ENCODE measurements around the gene GPR65.

GPR65 gene

GRCh38 chr14:87994974-87995373 is 10.0 kb upstream of the GPR65 start:
- Mint-ChIP-seq H3K27me3 (no peaks in the 10 kb centered on the region), H3K27ac (peak overlapping the region; percentile 77), H3K4me1 (peaks cover 65% of the 10 kb centered on the region), H3K36me3 (peaks cover 4% of the 10 kb centered on the region), H3K4me3 (no peak overlapping the region), H3K9me3 (no peaks in the 10 kb centered on the region)
- no peak for DNase-seq
- CTCF ChIA-PET = interaction anchor here (0.9 to 2.1 kb wide), 4 partner anchors 12 to 174 kb away, joined by 3 to 8 read pairs (median 4); no protein-coding TSS in a partner anchor

- CTCF ChIA-PET = interaction anchor here (0.9 to 2.1 kb wide), 3 partner anchors 13 to 173 kb away, joined by 4 to 8 read pairs (median 5); no protein-coding TSS in a partner anchor
- no peaks in the 10 kb centered on the region for H3K27me3 Mint-ChIP-seq
- peaks cover 63% of the 10 kb centered on the region for H3K4me1 Mint-ChIP-seq
- no peak overlapping the region for H3K27ac Mint-ChIP-seq
- DNase-seq = no peak
- H3K4me3 Mint-ChIP-seq = no peak overlapping the region
- H3K36me3 Mint-ChIP-seq = peaks cover 6% of the 10 kb centered on the region
- H3K9me3 Mint-ChIP-seq = no peaks in the 10 kb centered on the region
Observed at GRCh38 chr14:87995500-87996290, 9.2 kb upstream of the GPR65 start.

GRCh38 chr14:87996291-87996592 is 8.7 kb upstream of the GPR65 start:
- Mint-ChIP-seq H3K27me3 (no peaks in the 10 kb centered on the region), H3K9me3 (no peaks in the 10 kb centered on the region), H3K27ac (no peak overlapping the region), H3K4me1 (peaks cover 65% of the 10 kb centered on the region), H3K4me3 (no peak overlapping the region), H3K36me3 (peaks cover 8% of the 10 kb centered on the region)
- CTCF ChIA-PET = interaction anchor here (1.8 to 2.1 kb wide), 2 partner anchors 18 to 172 kb away, joined by 5 to 8 read pairs; no protein-coding TSS in a partner anchor
- DNase-seq = no peak

GRCh38 chr14:87998482-87998881 is 6.5 kb upstream of the GPR65 start:
- no peaks in the 10 kb centered on the region for H3K27me3 Mint-ChIP-seq
- peaks cover 66% of the 10 kb centered on the region for H3K4me1 Mint-ChIP-seq
- H3K27ac Mint-ChIP-seq = no peak overlapping the region
- H3K9me3 Mint-ChIP-seq = peaks cover 2% of the 10 kb centered on the region
- CTCF ChIA-PET = no interaction called here
- H3K36me3 Mint-ChIP-seq = peaks cover 14% of the 10 kb centered on the region
- no peak for DNase-seq
- no peak overlapping the region for H3K4me3 Mint-ChIP-seq

GRCh38 chr14:87999277-87999676 is 5.7 kb upstream of the GPR65 start:
- CTCF ChIA-PET = no interaction called here
- no peaks in the 10 kb centered on the region for H3K27me3 Mint-ChIP-seq
- H3K27ac Mint-ChIP-seq = no peak overlapping the region
- peaks cover 14% of the 10 kb centered on the region for H3K36me3 Mint-ChIP-seq
- H3K4me1 Mint-ChIP-seq = peaks cover 62% of the 10 kb centered on the region
- H3K4me3 Mint-ChIP-seq = no peak overlapping the region
- DNase-seq = no peak
- H3K9me3 Mint-ChIP-seq = peaks cover 2% of the 10 kb centered on the region

GRCh38 chr14:88002421-88003075 is 2.4 kb upstream of the GPR65 start:
- Mint-ChIP-seq H3K4me3 (no peak overlapping the region), H3K27me3 (no peaks in the 10 kb centered on the region), H3K27ac (peak overlapping the region; percentile 47), H3K4me1 (peaks cover 42% of the 10 kb centered on the region), H3K36me3 (peaks cover 12% of the 10 kb centered on the region), H3K9me3 (peaks cover 2% of the 10 kb centered on the region)
- CTCF ChIA-PET = interaction anchor here (1.0 kb wide), 1 partner anchor 10 kb away, joined by 4 read pairs; the partner anchor contains the start of gene GALC
- peak; percentile 29 for DNase-seq

- CTCF ChIA-PET = interaction anchor here (1.0 kb wide), 1 partner anchor 11 kb away, joined by 4 read pairs; the partner anchor contains the start of gene GALC
- no peak for DNase-seq
- H3K4me3 Mint-ChIP-seq = no peak overlapping the region
- peaks cover 49% of the 10 kb centered on the region for H3K4me1 Mint-ChIP-seq
- peaks cover 19% of the 10 kb centered on the region for H3K36me3 Mint-ChIP-seq
- no peak overlapping the region for H3K27ac Mint-ChIP-seq
- H3K9me3 Mint-ChIP-seq = peaks cover 2% of the 10 kb centered on the region
- no peaks in the 10 kb centered on the region for H3K27me3 Mint-ChIP-seq
Observed at GRCh38 chr14:88003425-88003824, 1.5 kb upstream of the GPR65 start.

- Mint-ChIP-seq H3K9me3 (peaks cover 2% of the 10 kb centered on the region), H3K27ac (peak overlapping the region; percentile 97), H3K27me3 (no peaks in the 10 kb centered on the region), H3K4me1 (peaks cover 51% of the 10 kb centered on the region), H3K4me3 (peak overlapping the region; percentile 90), H3K36me3 (peaks cover 29% of the 10 kb centered on the region)
- no peak for DNase-seq
- CTCF ChIA-PET = interaction anchor here (1.7 kb wide), 1 partner anchor 12 kb away, joined by 10 read pairs; the partner anchor contains the start of gene GALC
Observed at GRCh38 chr14:88004506-88005036, 364 bp upstream of the GPR65 start.

GRCh38 chr14:88005978-88006851 is 1.3 kb downstream of the GPR65 start:
- Mint-ChIP-seq H3K27me3 (no peaks in the 10 kb centered on the region), H3K36me3 (peaks cover 39% of the 10 kb centered on the region), H3K27ac (peak overlapping the region; percentile 97), H3K4me1 (peaks cover 60% of the 10 kb centered on the region), H3K9me3 (peaks cover 2% of the 10 kb centered on the region), H3K4me3 (peak overlapping the region; percentile 90)
- DNase-seq = peak; percentile 78
- CTCF ChIA-PET = interaction anchor here (0.8 to 1.3 kb wide), 5 partner anchors 12 to 61 kb away, joined by 3 to 6 read pairs (median 3); partner anchors contain the start of gene GALC

GRCh38 chr14:88007608-88008007 is 2.7 kb downstream of the GPR65 start:
- Mint-ChIP-seq H3K4me1 (peaks cover 62% of the 10 kb centered on the region), H3K36me3 (peaks cover 48% of the 10 kb centered on the region), H3K27ac (peak overlapping the region; percentile 42), H3K4me3 (peak overlapping the region; percentile 61), H3K9me3 (no peaks in the 10 kb centered on the region), H3K27me3 (no peaks in the 10 kb centered on the region)
- DNase-seq = no peak
- CTCF ChIA-PET = interaction anchor here (1.0 kb wide), 1 partner anchor 14 kb away, joined by 3 read pairs; the partner anchor contains the start of gene GALC

- CTCF ChIA-PET = interaction anchor here (1.9 kb wide), 1 partner anchor 13 kb away, joined by 4 read pairs; no protein-coding TSS in a partner anchor
- H3K4me1 Mint-ChIP-seq = peaks cover 57% of the 10 kb centered on the region
- H3K4me3 Mint-ChIP-seq = peak overlapping the region; percentile 70
- DNase-seq = no peak
- H3K9me3 Mint-ChIP-seq = no peaks in the 10 kb centered on the region
- no peaks in the 10 kb centered on the region for H3K27me3 Mint-ChIP-seq
- H3K36me3 Mint-ChIP-seq = peaks cover 47% of the 10 kb centered on the region
- peak overlapping the region; percentile 79 for H3K27ac Mint-ChIP-seq
Observed at GRCh38 chr14:88008039-88008742, 3.3 kb downstream of the GPR65 start.

- peaks cover 54% of the 10 kb centered on the region for H3K36me3 Mint-ChIP-seq
- CTCF ChIA-PET = interaction anchor here (0.6 to 1.9 kb wide), 3 partner anchors 14 to 219 kb away, joined by 3 to 4 read pairs (median 4); partner anchors contain the start of gene GALC
Observed at GRCh38 chr14:88009486-88009885, 4.6 kb downstream of the GPR65 start.

GRCh38 chr14:88010331-88010730 is 5.4 kb downstream of the GPR65 start:
- no peak overlapping the region for H3K4me3 Mint-ChIP-seq
- H3K4me1 Mint-ChIP-seq = peaks cover 56% of the 10 kb centered on the region

More at GRCh38 chr14:88009486-88009885, 4.6 kb downstream of the GPR65 start:
- no peaks in the 10 kb centered on the region for H3K27me3 Mint-ChIP-seq
- H3K27ac Mint-ChIP-seq = no peak overlapping the region
- H3K4me1 Mint-ChIP-seq = peaks cover 58% of the 10 kb centered on the region
- no peaks in the 10 kb centered on the region for H3K9me3 Mint-ChIP-seq
- H3K4me3 Mint-ChIP-seq = no peak overlapping the region
- no peak for DNase-seq

More at GRCh38 chr14:88010331-88010730, 5.4 kb downstream of the GPR65 start:
- CTCF ChIA-PET = no interaction called here
- H3K9me3 Mint-ChIP-seq = no peaks in the 10 kb centered on the region
- H3K36me3 Mint-ChIP-seq = peaks cover 55% of the 10 kb centered on the region
- no peaks in the 10 kb centered on the region for H3K27me3 Mint-ChIP-seq
- no peak for DNase-seq
- no peak overlapping the region for H3K27ac Mint-ChIP-seq
